Liver (tissue), 9 donors: ENCODE data around the gene AGPAT1. TPM values are rescaled to one million over a fixed set of nuclear protein-coding genes. Genes with fewer than 3 reads are reported as not detected.

Experiments
- DNase-seq: peaks from one replicate; pipeline ENCODE4 v3.0.0-alpha.2; 2017; ENCODE audit warnings: low spot score
- H3K27ac ChIP-seq, 2 donors: one replicate each; pipeline ENCODE4 v1.7.0; 2013; ENCODE audit warnings: inconsistent platforms in 2 of 2, low read length in 2 of 2, control low read depth in 1 of 2, low read depth in 1 of 2, mild to moderate bottlenecking in 1 of 2
- H3K27me3 ChIP-seq, 4 donors: one replicate each; pipeline versions ENCODE4 v1.6.1 to v1.7.0; 2013; ENCODE audit warnings: low read length in 3 of 4, inconsistent platforms in 1 of 4, mild to moderate bottlenecking in 1 of 4, moderate library complexity in 1 of 4; ENCODE audit not compliant: control insufficient read depth in 4 of 4, insufficient read depth in 4 of 4
- H3K36me3 ChIP-seq, 4 donors: one replicate each; pipeline versions ENCODE4 v1.6.1 to v1.7.0; 2013; ENCODE audit warnings: low read length in 3 of 4, mild to moderate bottlenecking in 3 of 4, low read depth in 1 of 4, moderate library complexity in 1 of 4; ENCODE audit not compliant: control insufficient read depth in 4 of 4, insufficient read depth in 3 of 4
- H3K4me1 ChIP-seq, 4 donors: one replicate each; pipeline versions ENCODE4 v1.6.1 to v1.7.0; 2013; ENCODE audit warnings: low read length in 3 of 4, mild to moderate bottlenecking in 3 of 4, moderate library complexity in 1 of 4; ENCODE audit not compliant: control insufficient read depth in 4 of 4, insufficient read depth in 4 of 4
- H3K4me3 ChIP-seq, 3 donors: one replicate each; pipeline versions ENCODE4 v1.6.1 to v1.7.0; 2013; ENCODE audit warnings: low read length in 3 of 3, control low read depth in 1 of 3, low read depth in 1 of 3, mild to moderate bottlenecking in 1 of 3
- H3K9ac ChIP-seq, 2 donors: one replicate each; pipeline ENCODE4 v1.7.0; 2013; ENCODE audit warnings: low read length in 2 of 2, mild to moderate bottlenecking in 2 of 2, moderate library complexity in 2 of 2, control low read depth in 1 of 2, low read depth in 1 of 2
- H3K9me3 ChIP-seq, 4 donors: one replicate each; pipeline versions ENCODE4 v1.6.1 to v1.7.0; 2013; ENCODE audit warnings: low read length in 3 of 4; ENCODE audit not compliant: control insufficient read depth in 4 of 4
- ATF3 ChIP-seq: IDR thresholded peaks from 2 replicates; pipeline ENCODE4 v1.6.1; 2016; ENCODE audit warnings: antibody characterized with exemption
- EGR1 ChIP-seq, 2 donors: IDR thresholded peaks; 2 replicates each; pipeline ENCODE4 v1.6.1; 2016 to 2018; ENCODE audit warnings: antibody characterized with exemption in 2 of 2, low read depth in 2 of 2
- FOXA1 ChIP-seq: IDR thresholded peaks from 2 replicates; pipeline ENCODE4 v1.6.1; 2016; ENCODE audit warnings: antibody characterized with exemption
- FOXA2 ChIP-seq: IDR thresholded peaks from 2 replicates; pipeline ENCODE4 v1.6.1; 2016; ENCODE audit warnings: antibody characterized with exemption
- GABPA ChIP-seq, 2 donors: IDR thresholded peaks in 1 of 2; conservative IDR thresholded peaks in 1 of 2; 2 replicates each; pipeline ENCODE4 v1.6.1; 2016; ENCODE audit warnings: antibody characterized with exemption in 2 of 2, mild to moderate bottlenecking in 1 of 2, moderate library complexity in 1 of 2
- HNF4A ChIP-seq, 2 donors: conservative IDR thresholded peaks; 2 replicates each; pipeline ENCODE4 v1.6.1; 2016; ENCODE audit warnings: antibody characterized with exemption in 2 of 2, mild to moderate bottlenecking in 2 of 2
- HNF4G ChIP-seq: IDR thresholded peaks from 2 replicates; pipeline ENCODE4 v1.6.1; 2016; ENCODE audit warnings: antibody characterized with exemption
- JUND ChIP-seq, 2 donors: IDR thresholded peaks; 2 replicates each; pipeline ENCODE4 v1.6.1; 2016; ENCODE audit warnings: antibody characterized with exemption in 2 of 2
- MAX ChIP-seq: IDR thresholded peaks from 2 replicates; pipeline ENCODE4 v1.6.1; 2016; ENCODE audit warnings: antibody characterized with exemption
- NR2F2 ChIP-seq: IDR thresholded peaks from 2 replicates; pipeline ENCODE4 v1.6.1; 2016; ENCODE audit warnings: antibody characterized with exemption
- REST ChIP-seq: IDR thresholded peaks from 2 replicates; pipeline ENCODE4 v1.6.1; 2016; ENCODE audit warnings: antibody characterized with exemption, mild to moderate bottlenecking
- SP1 ChIP-seq: IDR thresholded peaks from 2 replicates; pipeline ENCODE4 v1.6.1; 2018; ENCODE audit warnings: antibody characterized with exemption, mild to moderate bottlenecking
- TAF1 ChIP-seq: conservative IDR thresholded peaks from 2 replicates; pipeline ENCODE4 v1.6.1; 2016; ENCODE audit warnings: antibody characterized with exemption, mild to moderate bottlenecking
- YY1 ChIP-seq: IDR thresholded peaks from 2 replicates; pipeline ENCODE4 v1.6.1; 2016; ENCODE audit warnings: antibody characterized with exemption, mild to moderate bottlenecking
- ZBTB33 ChIP-seq: IDR thresholded peaks from 2 replicates; pipeline ENCODE4 v1.6.1; 2016; ENCODE audit warnings: antibody characterized with exemption
- WGBS: extraction: QIAGEN DNeasy Blood & Tissue Kit; methylation state at CpG from one replicate; pipeline ENCODE4 v1.1.7; 2013; 5-methylcytosine and 5-hydroxymethylcytosine counted together
- polyA plus RNA-seq, 2 donors: library from polyadenylated mRNA; stranded (reverse) in 1 of 2; unstranded in 1 of 2; fragments of 200-250 nt in 1 of 2; fragments of >200 nt in 1 of 2; fragmentation: Nextera tagmentation in 1 of 2; extraction: Ambion mirVana in 1 of 2; gene quantifications; one replicate each; pipeline versions ENCODE4 v1.2.1 to v1.2.3, GENCODE V29; 2013 to 2015
- total RNA-seq, 2 donors: library from RNA; depleted of rRNA; stranded (reverse); fragments of >200 nt; gene quantifications; one replicate each; pipeline ENCODE4 v1.2.3, GENCODE V29; 2014
- TF ChIP-seq, protein P1 (sequence below): fragments of 150-350 bp; IDR thresholded peaks from 2 replicates; pipeline ENCODE4 v1.5.1; 2017; ENCODE audit warnings: improper control_type of control experiment, low read depth, low read length; ENCODE audit not compliant: missing input control
- donor health status: healthy.
- donor health status: healthy.
- donor health status: healthy.
- donor health status: healthy.
- donor health status: healthy.

AGPAT1 gene
- total and polyA plus RNA-seq, 4 donors, result 10.4 to 45.1 (median 17.5) TPM

GRCh38 chr6:32181148-32181702 lies 5.3 kb upstream of the AGPAT1 start:
- TF ChIP-seq FOXA2 (no peak), NR2F2 (no peak), SP1 (no peak), HNF4A (conservative IDR thresholded peaks at IDR 0.05) (no peak), JUND (IDR thresholded peaks at IDR 0.05) (no peak), FOXA1 (no peak), REST (no peak)
- Histone ChIP-seq H3K9ac (no peak overlapping the region), H3K4me3 (no peak overlapping the region), H3K27me3 (no peaks in the 10 kb centered on the region), H3K9me3 (no peaks in the 10 kb centered on the region), H3K4me1 (peaks cover 0 to 28% (median 26%) of the 10 kb centered on the region in 4 donors), H3K36me3 (peaks cover 0 to 22% (median 10%) of the 10 kb centered on the region in 4 donors), H3K27ac (no peak overlapping the region)
- WGBS, result 93% methylated on average over 15 of the region's 15 CpGs
- no peak for DNase-seq

DNA sequence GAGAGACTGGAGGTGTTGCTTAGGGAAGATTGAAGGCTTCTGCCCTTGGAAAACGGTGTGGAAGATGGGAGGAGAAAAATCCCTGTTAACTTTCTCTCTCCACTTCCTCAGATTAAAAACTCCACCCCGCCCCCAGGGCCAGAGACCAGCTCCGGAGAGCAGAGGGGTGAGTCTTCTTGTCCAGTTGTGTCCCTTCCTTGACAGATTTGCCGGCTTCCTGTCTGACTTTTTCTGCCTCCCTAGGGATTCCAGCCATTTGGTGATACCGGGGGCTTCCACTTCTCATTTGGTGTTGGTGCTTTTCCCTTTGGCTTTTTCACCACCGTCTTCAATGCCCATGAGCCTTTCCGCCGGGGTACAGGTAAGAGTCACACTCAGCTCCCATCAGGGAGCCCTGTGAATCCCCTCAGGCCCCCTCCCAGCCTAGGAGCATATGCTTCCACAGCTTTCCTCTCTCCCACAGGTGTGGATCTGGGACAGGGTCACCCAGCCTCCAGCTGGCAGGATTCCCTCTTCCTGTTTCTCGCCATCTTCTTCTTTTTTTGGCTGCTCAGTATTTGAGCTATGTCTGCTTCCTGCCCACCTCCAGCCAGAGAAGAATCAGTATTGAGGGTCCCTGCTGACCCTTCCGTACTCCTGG lies 4.0 kb upstream of the AGPAT1 start:
- Histone ChIP-seq H3K9ac (no peak overlapping the region), H3K27ac (no peak overlapping the region), H3K4me1 (peaks cover 0 to 38% (median 36%) of the 10 kb centered on the region in 4 donors), H3K27me3 (no peaks in the 10 kb centered on the region), H3K36me3 (peaks cover 0 to 22% (median 10%) of the 10 kb centered on the region in 4 donors), H3K4me3 (no peak overlapping the region), H3K9me3 (no peaks in the 10 kb centered on the region)
- DNase-seq, result no peak
- TF ChIP-seq, protein P1, sequence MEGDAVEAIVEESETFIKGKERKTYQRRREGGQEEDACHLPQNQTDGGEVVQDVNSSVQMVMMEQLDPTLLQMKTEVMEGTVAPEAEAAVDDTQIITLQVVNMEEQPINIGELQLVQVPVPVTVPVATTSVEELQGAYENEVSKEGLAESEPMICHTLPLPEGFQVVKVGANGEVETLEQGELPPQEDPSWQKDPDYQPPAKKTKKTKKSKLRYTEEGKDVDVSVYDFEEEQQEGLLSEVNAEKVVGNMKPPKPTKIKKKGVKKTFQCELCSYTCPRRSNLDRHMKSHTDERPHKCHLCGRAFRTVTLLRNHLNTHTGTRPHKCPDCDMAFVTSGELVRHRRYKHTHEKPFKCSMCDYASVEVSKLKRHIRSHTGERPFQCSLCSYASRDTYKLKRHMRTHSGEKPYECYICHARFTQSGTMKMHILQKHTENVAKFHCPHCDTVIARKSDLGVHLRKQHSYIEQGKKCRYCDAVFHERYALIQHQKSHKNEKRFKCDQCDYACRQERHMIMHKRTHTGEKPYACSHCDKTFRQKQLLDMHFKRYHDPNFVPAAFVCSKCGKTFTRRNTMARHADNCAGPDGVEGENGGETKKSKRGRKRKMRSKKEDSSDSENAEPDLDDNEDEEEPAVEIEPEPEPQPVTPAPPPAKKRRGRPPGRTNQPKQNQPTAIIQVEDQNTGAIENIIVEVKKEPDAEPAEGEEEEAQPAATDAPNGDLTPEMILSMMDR, result no peak
- no peak for TF ChIP-seq GABPA (IDR thresholded peaks at IDR 0.05 in 1 of 2, conservative IDR thresholded peaks at IDR 0.05 in 1 of 2)
- no peak for TF ChIP-seq YY1
- no peak for TF ChIP-seq FOXA2
- TF ChIP-seq SP1, result no peak
- TF ChIP-seq REST, result no peak
- TF ChIP-seq MAX, result no peak
- TF ChIP-seq ZBTB33, result no peak
- no peak for TF ChIP-seq HNF4G
- no peak for TF ChIP-seq TAF1
- TF ChIP-seq JUND (IDR thresholded peaks at IDR 0.05), result no peak
- TF ChIP-seq EGR1 (IDR thresholded peaks at IDR 0.05; ENCODE audit: low read depth in 2 of 2), result no peak
- no peak for TF ChIP-seq FOXA1
- no peak for TF ChIP-seq ATF3
- 83% methylated on average over 10 of the region's 10 CpGs for WGBS
